Activated T-helper 17 cell treated with anti-CD3 and anti-CD28 coated beads, Interleukin-2, amount 50 U/mL, for 72 hours (primary cell): ENCODE data around the gene CRY2. TPM values are rescaled to one million over a fixed set of nuclear protein-coding genes. Genes with fewer than 3 reads are reported as not detected.

Source experiments
- ATAC-seq: fragments of 150-1000 bp; cut with Tn5 transposase; replicated peaks from 2 replicates; pipeline ENCODE4 v1.10.0; 2021; ENCODE audit warnings: mild to moderate bottlenecking, moderate library complexity
- H3K27ac Mint-ChIP-seq: one replicate; pipeline ENCODE4 v1.8.0; 2022; ENCODE audit warnings: mixed read lengths
- H3K27me3 Mint-ChIP-seq: one replicate; pipeline ENCODE4 v1.8.0; 2022; ENCODE audit warnings: mixed read lengths
- H3K36me3 Mint-ChIP-seq: one replicate; pipeline ENCODE4 v1.8.0; 2022; ENCODE audit warnings: low read depth, mild to moderate bottlenecking, mixed read lengths
- H3K4me1 Mint-ChIP-seq: one replicate; pipeline ENCODE4 v1.8.0; 2022; ENCODE audit warnings: mixed read lengths
- H3K4me3 Mint-ChIP-seq: one replicate; pipeline ENCODE4 v1.8.0; 2022; ENCODE audit warnings: mild to moderate bottlenecking, mixed read lengths
- H3K9me3 Mint-ChIP-seq: one replicate; pipeline ENCODE4 v1.8.0; 2022; ENCODE audit warnings: mixed read lengths
- total RNA-seq, 2 donors: library from RNA; stranded (reverse); gene quantifications; one replicate each; pipeline ENCODE4 v1.2.3, GENCODE V29; 2022

CRY2 gene
- total RNA-seq, 2 donors from 2014 or later: 12.3 to 25.4 TPM

DNA sequence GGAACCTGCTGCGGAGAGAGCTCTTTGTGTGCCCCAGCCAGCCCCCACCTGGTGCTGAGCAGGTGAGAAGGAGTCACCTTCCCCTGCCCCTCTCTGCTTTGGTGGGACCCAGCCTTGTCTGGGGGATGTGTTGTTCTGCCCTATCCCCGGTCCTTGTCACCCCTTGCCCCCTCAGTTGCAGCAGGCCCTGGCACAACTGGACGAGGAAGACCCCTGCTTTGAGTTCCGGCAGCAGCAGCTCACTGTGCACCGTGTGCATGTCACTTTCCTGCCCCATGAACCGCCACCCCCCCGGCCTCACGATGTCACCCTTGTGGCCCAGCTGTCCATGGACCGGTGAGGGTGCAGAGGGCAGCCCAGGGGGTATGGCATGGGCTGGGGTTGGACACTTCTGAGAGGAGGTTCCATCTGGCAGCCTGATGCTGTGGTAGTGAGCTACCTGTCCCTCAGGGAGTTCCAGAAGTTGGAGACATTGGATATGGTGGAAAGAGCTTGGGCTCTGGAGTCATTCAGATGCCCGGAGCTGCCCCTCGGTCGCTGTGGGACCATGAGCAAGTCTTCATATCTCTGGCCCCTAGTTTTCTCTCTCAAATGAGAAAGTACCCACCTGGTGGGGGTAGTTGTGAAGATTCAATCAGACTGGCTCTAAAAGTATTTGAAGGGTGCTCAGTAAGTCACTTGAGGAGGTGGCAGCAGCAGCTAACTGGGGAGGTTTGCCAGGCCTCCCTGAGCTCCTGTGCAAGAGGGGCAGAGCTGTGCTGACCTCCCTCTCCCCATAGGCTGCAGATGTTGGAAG is 79.5 kb downstream of the CRY2 start:
- ATAC-seq: no peak
- H3K27ac Mint-ChIP-seq: peak overlapping the region; percentile 47
- peaks cover 19% of the 10 kb centered on the region for H3K4me1 Mint-ChIP-seq
- H3K9me3 Mint-ChIP-seq: no peaks in the 10 kb centered on the region
- H3K36me3 Mint-ChIP-seq: peaks cover 4% of the 10 kb centered on the region
- no peak overlapping the region for H3K4me3 Mint-ChIP-seq
- no peaks in the 10 kb centered on the region for H3K27me3 Mint-ChIP-seq

DNA sequence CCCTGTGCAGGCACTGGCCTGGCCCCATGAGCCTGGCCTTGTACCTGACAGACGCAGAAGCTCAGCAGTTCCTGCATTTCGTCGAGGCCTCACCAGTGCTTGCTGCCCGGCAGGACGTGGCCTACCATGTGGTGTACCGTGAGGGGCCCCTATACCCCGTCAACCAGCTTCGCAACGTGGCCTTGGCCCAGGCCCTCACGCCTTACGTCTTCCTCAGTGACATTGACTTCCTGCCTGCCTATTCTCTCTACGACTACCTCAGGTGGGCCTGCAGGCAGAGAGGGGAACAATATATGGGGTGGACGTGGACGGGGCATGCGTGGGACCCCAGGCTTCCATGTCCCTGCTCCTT is 80.0 kb downstream of the CRY2 start:
- no peak for ATAC-seq

GRCh38 chr11:45927684-45928413 is 80.6 kb downstream of the CRY2 start:
- H3K27me3 Mint-ChIP-seq: no peaks in the 10 kb centered on the region
- H3K9me3 Mint-ChIP-seq: no peaks in the 10 kb centered on the region
- peak overlapping the region; percentile 68 for H3K27ac Mint-ChIP-seq
- ATAC-seq: no peak
- H3K4me1 Mint-ChIP-seq: peaks cover 19% of the 10 kb centered on the region
- H3K36me3 Mint-ChIP-seq: peaks cover 14% of the 10 kb centered on the region
- no peak overlapping the region for H3K4me3 Mint-ChIP-seq

More for the DNA sequence above, 80.0 kb downstream of the CRY2 start:
- Mint-ChIP-seq H3K36me3 (peaks cover 8% of the 10 kb centered on the region), H3K4me3 (no peak overlapping the region), H3K27ac (peak overlapping the region; percentile 47), H3K9me3 (no peaks in the 10 kb centered on the region), H3K4me1 (peaks cover 19% of the 10 kb centered on the region), H3K27me3 (no peaks in the 10 kb centered on the region)

GRCh38 chr11:45928535-45929215 is 81.4 kb downstream of the CRY2 start:
- H3K4me3 Mint-ChIP-seq: no peak overlapping the region
- no peak for ATAC-seq
- peak overlapping the region; percentile 68 for H3K27ac Mint-ChIP-seq
- H3K36me3 Mint-ChIP-seq: peaks cover 22% of the 10 kb centered on the region
- peaks cover 19% of the 10 kb centered on the region for H3K4me1 Mint-ChIP-seq
- no peaks in the 10 kb centered on the region for H3K27me3 Mint-ChIP-seq
- no peaks in the 10 kb centered on the region for H3K9me3 Mint-ChIP-seq

DNA sequence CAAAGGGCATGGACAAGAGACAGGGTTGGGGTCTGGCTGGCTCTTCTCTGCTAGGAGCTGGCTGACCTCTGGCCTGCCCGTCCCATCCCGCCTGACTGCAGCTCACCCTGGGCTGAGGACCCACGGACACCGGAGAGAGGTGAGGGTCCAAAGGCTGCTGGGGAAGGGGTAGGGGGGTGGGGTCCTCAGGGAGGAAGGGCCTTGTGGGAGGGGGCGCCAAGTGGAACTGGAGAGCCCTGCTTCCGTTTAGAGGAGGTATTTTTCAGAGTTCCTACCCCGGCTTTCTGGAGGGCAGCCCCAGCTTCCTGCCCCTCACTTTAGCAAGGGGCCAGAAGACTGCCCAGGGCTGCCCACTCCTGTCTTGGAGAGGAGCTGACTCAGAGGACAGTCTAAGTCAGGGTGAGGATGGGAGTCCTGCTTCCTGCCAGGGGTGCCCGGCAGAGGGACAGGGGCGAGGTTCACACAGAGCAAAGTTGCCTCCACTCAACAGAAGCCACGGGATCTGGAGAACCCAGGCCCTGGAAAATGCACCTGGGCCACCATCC is 82.3 kb downstream of the CRY2 start:
- Mint-ChIP-seq H3K36me3 (peaks cover 27% of the 10 kb centered on the region), H3K27ac (peak overlapping the region; percentile 89), H3K4me3 (peak overlapping the region; percentile 67), H3K27me3 (no peaks in the 10 kb centered on the region), H3K4me1 (peaks cover 19% of the 10 kb centered on the region), H3K9me3 (no peaks in the 10 kb centered on the region)
- ATAC-seq: peak; percentile 42

- Mint-ChIP-seq H3K4me1 (peaks cover 19% of the 10 kb centered on the region), H3K4me3 (peak overlapping the region; percentile 67), H3K9me3 (no peaks in the 10 kb centered on the region), H3K27me3 (no peaks in the 10 kb centered on the region), H3K36me3 (peaks cover 34% of the 10 kb centered on the region), H3K27ac (peak overlapping the region; percentile 89)
- ATAC-seq: peak; percentile 69
These were observed 82.9 kb downstream of the CRY2 start for GRCh38 chr11:45930031-45930794.

GRCh38 chr11:45930951-45931570 is 83.8 kb downstream of the CRY2 start:
- Mint-ChIP-seq H3K9me3 (no peaks in the 10 kb centered on the region), H3K27me3 (no peaks in the 10 kb centered on the region), H3K36me3 (peaks cover 42% of the 10 kb centered on the region), H3K27ac (peak overlapping the region; percentile 29), H3K4me1 (peaks cover 19% of the 10 kb centered on the region), H3K4me3 (peak overlapping the region; percentile 67)
- no peak for ATAC-seq

- Mint-ChIP-seq H3K4me3 (no peak overlapping the region), H3K4me1 (peaks cover 19% of the 10 kb centered on the region), H3K27me3 (no peaks in the 10 kb centered on the region), H3K27ac (peak overlapping the region; percentile 29), H3K9me3 (no peaks in the 10 kb centered on the region), H3K36me3 (peaks cover 48% of the 10 kb centered on the region)
- ATAC-seq: no peak
These were observed 84.5 kb downstream of the CRY2 start for GRCh38 chr11:45931739-45932138.

- peaks cover 19% of the 10 kb centered on the region for H3K4me1 Mint-ChIP-seq
These were observed 84.9 kb downstream of the CRY2 start for GRCh38 chr11:45932217-45932616.

More at GRCh38 chr11:45932217-45932616, 84.9 kb downstream of the CRY2 start:
- Mint-ChIP-seq H3K36me3 (peaks cover 52% of the 10 kb centered on the region), H3K27ac (peak overlapping the region; percentile 28), H3K27me3 (no peaks in the 10 kb centered on the region), H3K4me3 (no peak overlapping the region), H3K9me3 (no peaks in the 10 kb centered on the region)
- ATAC-seq: no peak

Other genes with a start within 250 kb of the CRY2 start
- gene CHST1, start 181.9 kb upstream of the CRY2 start, total RNA-seq: not detected
- gene SLC35C1, start 42.3 kb upstream of the CRY2 start, total RNA-seq: 10 to 100 TPM in 1 of 2 donors, 1 to 10 TPM in 1; 8.7 to 18.9 TPM
- under 1 TPM; 0.65 to 0.93 TPM for gene MAPK8IP1, start 38.2 kb downstream of the CRY2 start, total RNA-seq
- 1 to 10 TPM; 1.8 to 2.7 TPM for gene FREY1, start 59.8 kb downstream of the CRY2 start, total RNA-seq
- gene PEX16, start 70.4 kb downstream of the CRY2 start, total RNA-seq: 10 to 100 TPM; 27.9 to 45.4 TPM
- gene LARGE2, start 75.2 kb downstream of the CRY2 start, total RNA-seq: 1 to 10 TPM in 1 of 2 donors, under 1 TPM in 1; 0.80 to 1.8 TPM